A549 (cell line): Measurements from ENCODE around the gene JMJD8. TPM values are rescaled to one million over a fixed set of nuclear protein-coding genes. Genes with fewer than 3 reads are reported as not detected.

Experiments used
- ATAC-seq, 2 experiments: fragments of 200-7000 bp in 1 of 2; fragments of >200 bp in 1 of 2; cut with Nextera tagmentation in 1 of 2; cut with Tn5 transposase in 1 of 2; 3 replicates each; pipeline versions ENCODE4 v1.8.0 to v1.9.1; 2018 to 2020; ENCODE audit warnings: mild to moderate bottlenecking in 1 of 2, moderate library complexity in 1 of 2
- CTCF ChIA-PET: fragments of 300-600 bp; sonication (Branson Sonifier 250); formaldehyde crosslinking; extraction: SDS; loops from one replicate; lab custom pipeline; 2021; ENCODE audit warnings: antibody characterized with exemption, inconsistent platforms; lab: Yijun Ruan, JAX
- POLR2A ChIA-PET: fragments of 350-600 bp; formaldehyde crosslinking; extraction: SDS; loops from one replicate; lab custom pipeline; 2021; ENCODE audit warnings: antibody characterized with exemption, inconsistent platforms; lab: Yijun Ruan, JAX
- DNase-seq, 2 experiments: peaks; one replicate each; pipeline versions ENCODE4 v3.0.0 to v3.0.0-alpha.2; 2011 to 2016; ENCODE audit warnings: low read depth in 1 of 2, low spot score in 1 of 2
- FAIRE-seq: peaks from 2 replicates; lab custom pipeline; 2011; peaks lifted over from hg19 to GRCh38; lab: Jason Lieb, UNC
- H3K27ac ChIP-seq, 2 experiments: fragments of >200 bp; sonication (Bioruptor Twin); formaldehyde crosslinking; 3 replicates each; pipeline ENCODE4 v1.5.1; 2016 to 2017
- H3K4me1 ChIP-seq: fragments of >200 bp; sonication (Bioruptor Twin); formaldehyde crosslinking; 3 replicates; pipeline ENCODE4 v1.6.1; 2016
- H3K4me2 ChIP-seq: fragments of >200 bp; sonication (Bioruptor Twin); formaldehyde crosslinking; 3 replicates; pipeline ENCODE4 v1.6.1; 2016
- H3K4me3 ChIP-seq: fragments of >200 bp; sonication (Bioruptor Twin); formaldehyde crosslinking; 3 replicates; pipeline ENCODE4 v1.5.1; 2016
- H3K9me3 ChIP-seq: fragments of >200 bp; sonication (Bioruptor Twin); formaldehyde crosslinking; 3 replicates; pipeline ENCODE4 v1.6.1; 2016
- CBX2 ChIP-seq: fragments of 200-600 bp; sonication (generic); IDR thresholded peaks from 2 replicates; pipeline ENCODE4 v1.6.1; 2016; ENCODE audit warnings: low read depth, mild to moderate bottlenecking, borderline replicate concordance
- EHF ChIP-seq: fragments of 250-450 bp; sonication (Bioruptor Pico); IDR thresholded peaks from 2 replicates; pipeline ENCODE4 v1.5.0; 2020; ENCODE audit warnings: mild to moderate bottlenecking
- FOSB ChIP-seq: fragments of 250-450 bp; sonication (Bioruptor Pico); IDR thresholded peaks from 2 replicates; pipeline ENCODE4 v1.5.0; 2020; ENCODE audit warnings: mild to moderate bottlenecking, moderate library complexity
- HMGXB4 ChIP-seq: fragments of 250-450 bp; sonication (Bioruptor Pico); IDR thresholded peaks from 2 replicates; pipeline ENCODE4 v1.5.0; 2021; ENCODE audit warnings: mild to moderate bottlenecking, moderate library complexity, borderline replicate concordance
- JUN ChIP-seq, 2 experiments: fragments of >200 bp; sonication (Bioruptor Twin); formaldehyde crosslinking; IDR thresholded peaks; 2 replicates in 1 of 2; 3 replicates in 1 of 2; pipeline ENCODE4 v1.6.1; 2016 to 2017
- KDM1A ChIP-seq: fragments of 200-600 bp; sonication (generic); IDR thresholded peaks from 2 replicates; pipeline ENCODE4 v1.6.1; 2016; ENCODE audit warnings: low read depth, mild to moderate bottlenecking
- MAFK ChIP-seq: fragments of 450-650 bp; IDR thresholded peaks from 2 replicates; pipeline ENCODE4 v1.6.1; 2014; ENCODE audit not compliant: partially characterized antibody
- NFE2L2 ChIP-seq: fragments of 150-350 bp; conservative IDR thresholded peaks from 2 replicates; pipeline ENCODE4 v1.6.1; 2014; ENCODE audit warnings: low read length
- NPAS2 ChIP-seq: fragments of 250-450 bp; sonication (Bioruptor Pico); IDR thresholded peaks from 2 replicates; pipeline ENCODE4 v1.8.0; 2022; ENCODE audit warnings: mild to moderate bottlenecking, moderate library complexity, borderline replicate concordance
- PBX3 ChIP-seq: IDR thresholded peaks from 2 replicates; pipeline ENCODE4 v1.6.1; 2012
- PHF8 ChIP-seq: fragments of 200-600 bp; sonication (generic); IDR thresholded peaks from 2 replicates; pipeline ENCODE4 v1.6.1; 2016; ENCODE audit warnings: low read depth, mild to moderate bottlenecking, antibody characterized with exemption, moderate library complexity, borderline replicate concordance
- POLR2A ChIP-seq: IDR thresholded peaks from 2 replicates; pipeline ENCODE4 v1.6.1; 2012; ENCODE audit warnings: mild to moderate bottlenecking, low read length
- POLR2AphosphoS2 ChIP-seq: conservative IDR thresholded peaks from 2 replicates; pipeline ENCODE4 v1.6.1; 2012; ENCODE audit warnings: low read length, improper control_type of control experiment, inconsistent platforms
- RNF2 ChIP-seq: fragments of 200-600 bp; sonication (generic); IDR thresholded peaks from 2 replicates; pipeline ENCODE4 v1.6.1; 2016; ENCODE audit warnings: low read depth, mild to moderate bottlenecking, antibody characterized with exemption, moderate library complexity, borderline replicate concordance
- SMC3 ChIP-seq: fragments of >200 bp; sonication (Bioruptor Twin); formaldehyde crosslinking; IDR thresholded peaks from 3 replicates; pipeline ENCODE4 v1.6.1; 2018; ENCODE audit warnings: inconsistent platforms
- ZFP36 ChIP-seq: fragments of 450-650 bp; IDR thresholded peaks from 2 replicates; pipeline ENCODE4 v1.6.1; 2014; ENCODE audit warnings: borderline replicate concordance; ENCODE audit not compliant: partially characterized antibody
- WGBS: methylation state at CpG from one replicate; pipeline ENCODE4 v1.1.6; 2017; ENCODE audit errors: missing lambda C conversion rate; 5-methylcytosine and 5-hydroxymethylcytosine counted together
- polyA plus RNA-seq, 4 experiments: library from polyadenylated mRNA; depleted of rRNA in 3 of 4; stranded (reverse); fragments of >200 nt; fragmentation: RNase III in 1 of 4; extraction: RNeasy Plus Mini Kit Qiagen cat#74134 plus additional on column Dnase treatment in 1 of 4; gene quantifications; 2 replicates in 3 of 4; 3 replicates in 1 of 4; pipeline ENCODE4 v1.2.3, GENCODE V29; 2011 to 2017
- TF ChIP-seq, protein P1 (sequence below): fragments of 150-350 bp; IDR thresholded peaks from 2 replicates; pipeline ENCODE4 v1.6.1; 2014; ENCODE audit warnings: low read depth, mild to moderate bottlenecking, low read length

Gene JMJD8
- polyA plus RNA-seq, 2 of the 4 experiments (the other 2 are of a cell fraction) = 37.5 to 72.6 TPM

DNA sequence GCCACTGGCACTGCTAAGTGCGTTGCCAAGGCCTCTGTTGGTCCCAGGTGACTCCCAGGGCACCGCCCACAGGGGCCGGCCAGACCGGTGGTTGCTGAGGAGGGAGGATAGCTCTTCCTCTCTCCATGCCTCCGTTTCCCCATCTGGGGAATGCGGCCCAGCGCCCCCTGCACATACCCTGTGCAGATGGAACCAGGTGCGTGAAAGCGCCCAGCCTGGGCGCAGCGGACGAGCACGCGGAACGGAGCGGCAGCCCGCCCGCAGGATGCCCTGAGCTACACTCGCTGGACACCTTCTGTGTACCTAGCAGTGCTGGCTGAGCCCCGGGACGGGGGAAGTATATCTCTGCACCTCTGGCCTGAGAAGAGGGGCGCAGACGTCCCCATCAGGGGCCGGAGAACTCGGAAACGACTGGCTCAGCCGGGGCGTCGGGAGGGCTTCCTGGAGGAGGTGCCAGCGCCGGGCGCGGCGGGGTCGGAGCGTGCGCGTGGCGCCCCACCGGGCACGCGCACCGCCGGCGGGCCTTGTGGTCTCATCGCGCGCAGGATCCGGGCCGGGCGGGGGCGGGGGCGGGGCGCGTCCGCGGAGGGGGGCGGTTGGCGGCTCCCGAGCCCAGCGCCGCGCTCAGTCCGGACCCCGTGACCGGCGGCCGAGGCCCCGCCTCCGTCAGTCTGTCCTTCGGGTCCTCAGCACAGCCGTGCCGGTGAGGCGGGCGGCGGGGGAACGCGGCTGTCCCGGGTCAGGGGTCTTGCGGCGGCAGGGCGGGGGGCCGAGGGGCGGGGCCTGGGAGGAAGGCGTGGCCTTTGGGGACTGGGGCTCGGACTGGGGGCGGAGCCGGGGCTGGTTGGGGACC is 42.5 kb upstream of the JMJD8 start, which contains the start of the genes CCDC78 and HAGHL:
CCDC78 (minus strand) TSS at position 6 of the 853 bp plus-strand sequence. CDS start 76 bp downstream, outside the sequence.
HAGHL (plus strand) TSS at position 669 of the 853 bp plus-strand sequence. CDS start 404 bp downstream, outside the sequence.
- no peak for TF ChIP-seq MAFK
- TF ChIP-seq, protein P1, sequence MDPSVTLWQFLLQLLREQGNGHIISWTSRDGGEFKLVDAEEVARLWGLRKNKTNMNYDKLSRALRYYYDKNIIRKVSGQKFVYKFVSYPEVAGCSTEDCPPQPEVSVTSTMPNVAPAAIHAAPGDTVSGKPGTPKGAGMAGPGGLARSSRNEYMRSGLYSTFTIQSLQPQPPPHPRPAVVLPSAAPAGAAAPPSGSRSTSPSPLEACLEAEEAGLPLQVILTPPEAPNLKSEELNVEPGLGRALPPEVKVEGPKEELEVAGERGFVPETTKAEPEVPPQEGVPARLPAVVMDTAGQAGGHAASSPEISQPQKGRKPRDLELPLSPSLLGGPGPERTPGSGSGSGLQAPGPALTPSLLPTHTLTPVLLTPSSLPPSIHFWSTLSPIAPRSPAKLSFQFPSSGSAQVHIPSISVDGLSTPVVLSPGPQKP = no peak
- TF ChIP-seq RNF2 = peak; percentile 66; the same call in 1 of the 2 replicates
- peak; percentile 41; the same call in 1 of the 2 replicates for TF ChIP-seq PBX3
- no peak for TF ChIP-seq HMGXB4 (CRISPR knock-in tag)
- peak in 1 of 2 experiments; percentile 59; a peak in 2 of 5 replicates for TF ChIP-seq JUN (IDR thresholded peaks at IDR 0.05)
- TF ChIP-seq ZFP36 = peak; percentile 98
- TF ChIP-seq FOSB (CRISPR knock-in tag) = no peak
- no peak for TF ChIP-seq PHF8
- TF ChIP-seq EHF = no peak
- TF ChIP-seq CBX2 = no peak
- TF ChIP-seq SMC3 = no peak
- TF ChIP-seq POLR2AphosphoS2 = 0 out of 2 replicates have a peak, but pooled peaks have one; percentile 45
- peak; percentile 63; the same call in 1 of the 2 replicates for TF ChIP-seq KDM1A
- TF ChIP-seq NPAS2 (CRISPR knock-in tag) = no peak
- peak within 1 kb of the TSS; percentile 100 for H3K4me2 ChIP-seq
- peak within 1 kb of the TSS; percentile 60 for H3K4me3 ChIP-seq
- POLR2A ChIA-PET = interaction anchor here (1.2 to 4.2 kb wide), 2 partner anchors 11 to 15 kb away, joined by 5 to 23 read pairs; partner anchors contain the start of gene METRN
- H3K27ac ChIP-seq = peak within 1 kb of the TSS; percentile 89 to 91
- WGBS = 26% methylated on average over 28 of the region's 88 CpGs
- ATAC-seq (peak; percentile 4 to 12; a peak in 4 of 6 replicates), DNase-seq (no peak), FAIRE-seq (no peak)
- CTCF ChIA-PET = interaction anchor here (0.7 to 28.0 kb wide), 4 partner anchors 6 to 59 kb away, joined by 3 to 656 read pairs (median 336); partner anchors contain the start of genes ANTKMT, CCDC78, CIAO3 and FBXL16
- H3K9me3 ChIP-seq = no peaks in the 10 kb centered on the region
- H3K4me1 ChIP-seq = peaks cover 19% of the 10 kb centered on the region

GRCh38 chr16:726188-726437 is 42.0 kb upstream of the JMJD8 start:
- Histone ChIP-seq H3K27ac (peak overlapping the region in 1 of 2 experiments; percentile 91; a peak in 4 of 6 replicates), H3K4me3 (peak overlapping the region; percentile 60; the same call in 1 of the 3 replicates), H3K4me2 (peak overlapping the region; percentile 100), H3K4me1 (peaks cover 21% of the 10 kb centered on the region), H3K9me3 (no peaks in the 10 kb centered on the region)
- no peak for DNase-seq
- 84% methylated on average over 9 of the region's 9 CpGs for WGBS
- TF ChIP-seq NFE2L2 (no peak), SMC3 (no peak), POLR2A (0 out of 2 replicates have a peak, but pooled peaks have one; percentile 4)
- ATAC-seq = peak in 1 of 2 experiments; percentile 1; a peak in 2 of 6 replicates
- ChIA-PET CTCF (interaction anchor here (0.7 to 28.0 kb wide), 5 partner anchors 6 to 60 kb away, joined by 3 to 656 read pairs (median 17); partner anchors contain the start of genes ANTKMT, CCDC78, CIAO3 and FBXL16), POLR2A (interaction anchor here (1.2 to 4.2 kb wide), 2 partner anchors 11 to 14 kb away, joined by 5 to 23 read pairs; partner anchors contain the start of gene METRN)
- no peak for FAIRE-seq
